ENCODE results near the gene NT5C2. TPM values are rescaled to one million over a fixed set of nuclear protein-coding genes. Genes with fewer than 3 reads are reported as not detected.

NT5C2 gene
- total RNA-seq, 4 donors from 2014 or later, result 33.5 to 53.2 (median 35.3) TPM

GRCh38 chr10:103120977-103121735 is 71.9 kb downstream of the NT5C2 start:
- H3K9me3 ChIP-seq, result no peaks in the 10 kb centered on the region
- H3K27me3 ChIP-seq, result no peaks in the 10 kb centered on the region
- DNase-seq, result peak in 1 of 2 donors; percentile 42
- peak overlapping the region in 1 of 4 donors; percentile 8 for H3K4me3 ChIP-seq
- peak overlapping the region; percentile 79 to 92 (median 86) for H3K27ac ChIP-seq
- in situ Hi-C loops (cut with MboI; ENCODE audit: low sequenced_read_pairs in 4 of 4), result loop anchor here in 2 of 4 donors (5.0 to 25.0 kb wide), 2 partner anchors 71 to 116 kb away; partner anchors contain the start of genes NT5C2 (in 1 of the 2) and RPEL1 (in 1 of the 2)
- intact Hi-C loops (cut with DNase I; ENCODE audit: low total_unique reads), result loop anchor here (2.0 kb wide), 2 partner anchors 72 to 108 kb away; partner anchors contain the start of gene NT5C2
- H3K36me3 ChIP-seq, result no peaks in the 10 kb centered on the region
- H3K4me1 ChIP-seq, result peaks cover 92 to 97% of the 10 kb centered on the region in 2 donors
- TF ChIP-seq POLR2A (IDR thresholded peaks at IDR 0.05) (no peak), CTCF (IDR thresholded peaks at IDR 0.05 in 4 of 5, conservative IDR thresholded peaks at IDR 0.05 in 1 of 5) (no peak)
- ATAC-seq, result peak; percentile 85 to 87

- no peak for DNase-seq
- peak; percentile 42 to 48 for ATAC-seq
- no peaks in the 10 kb centered on the region for H3K36me3 ChIP-seq
- no peaks in the 10 kb centered on the region for H3K9me3 ChIP-seq
- peak overlapping the region; percentile 79 to 92 (median 86) for H3K27ac ChIP-seq
- in situ Hi-C loops (cut with MboI; ENCODE audit: low sequenced_read_pairs in 4 of 4), result loop anchor here in 2 of 4 donors (5.0 to 25.0 kb wide), 2 partner anchors 72 to 117 kb away; partner anchors contain the start of genes NT5C2 (in 1 of the 2) and RPEL1 (in 1 of the 2)
- intact Hi-C loops (cut with DNase I; ENCODE audit: low total_unique reads), result loop anchor here (2.0 kb wide), 2 partner anchors 72 to 108 kb away; partner anchors contain the start of gene NT5C2
- TF ChIP-seq POLR2A (IDR thresholded peaks at IDR 0.05) (no peak), CTCF (IDR thresholded peaks at IDR 0.05 in 4 of 5, conservative IDR thresholded peaks at IDR 0.05 in 1 of 5) (no peak)
- H3K27me3 ChIP-seq, result no peaks in the 10 kb centered on the region
- H3K4me1 ChIP-seq, result peaks cover 87 to 97% of the 10 kb centered on the region in 2 donors
- peak overlapping the region in 2 of 4 donors; percentile 8 to 13 for H3K4me3 ChIP-seq
Observed at GRCh38 chr10:103120546-103120945, 72.5 kb downstream of the NT5C2 start.

- no peak overlapping the region for H3K4me3 ChIP-seq
- TF ChIP-seq POLR2A (IDR thresholded peaks at IDR 0.05), result no peak
- TF ChIP-seq CTCF (IDR thresholded peaks at IDR 0.05 in 4 of 5, conservative IDR thresholded peaks at IDR 0.05 in 1 of 5), result no peak
- no peaks in the 10 kb centered on the region for H3K9me3 ChIP-seq
- ATAC-seq (no peak), DNase-seq (no peak)
- intact Hi-C loops (cut with DNase I; ENCODE audit: low total_unique reads) (no loop called here), in situ Hi-C loops (cut with MboI; ENCODE audit: low sequenced_read_pairs in 4 of 4) (loop anchor here in 1 of 4 donors (25.0 kb wide), 1 partner anchor 120 kb away; the partner anchor contains the start of gene RPEL1)
- no peaks in the 10 kb centered on the region for H3K27me3 ChIP-seq
- H3K4me1 ChIP-seq, result peaks cover 83 to 91% of the 10 kb centered on the region in 2 donors
- H3K27ac ChIP-seq, result peak overlapping the region; percentile 79 to 92 (median 84)
- no peaks in the 10 kb centered on the region for H3K36me3 ChIP-seq
Observed at GRCh38 chr10:103117247-103117646, 75.8 kb downstream of the NT5C2 start.

GRCh38 chr10:103114876-103115275 is 78.2 kb downstream of the NT5C2 start:
- ATAC-seq (no peak), DNase-seq (no peak)
- no peak for TF ChIP-seq POLR2A (IDR thresholded peaks at IDR 0.05)
- no peak for TF ChIP-seq CTCF (IDR thresholded peaks at IDR 0.05 in 4 of 5, conservative IDR thresholded peaks at IDR 0.05 in 1 of 5)
- Histone ChIP-seq H3K4me1 (peaks cover 86 to 91% of the 10 kb centered on the region in 2 donors), H3K36me3 (no peaks in the 10 kb centered on the region), H3K4me3 (no peak overlapping the region), H3K27ac (peak overlapping the region; percentile 79 to 92 (median 84)), H3K27me3 (no peaks in the 10 kb centered on the region), H3K9me3 (no peaks in the 10 kb centered on the region)
- in situ Hi-C loops (cut with MboI; ENCODE audit: low sequenced_read_pairs in 4 of 4), result loop anchor here in 1 of 4 donors (25.0 kb wide), 1 partner anchor 122 kb away; the partner anchor contains the start of gene RPEL1
- intact Hi-C loops (cut with DNase I; ENCODE audit: low total_unique reads), result loop anchor here (5.0 kb wide), 2 partner anchors 32 to 127 kb away; no protein-coding TSS in a partner anchor
